Loucy (cell line): ENCODE results near the gene SLC19A3.
A peak's percentile ranks its signal among the peaks of the same experiment; 100 is the strongest.
"Not testable (repeated sequence)": the region's sequence is repeated elsewhere in the genome, so short reads cannot be mapped to it uniquely, and the experiment has no call there.

ENCODE experiments used
- H2AFZ ChIP-seq: fragments of 200-600 bp; sonication (generic); 2 replicates; pipeline ENCODE4 v1.6.0; 2016; ENCODE audit warnings: antibody characterized with exemption, mild to moderate bottlenecking, low read length, moderate library complexity
- H3F3A ChIP-seq: fragments of 200-600 bp; 2 replicates; pipeline ENCODE4 v1.6.0; 2016; ENCODE audit warnings: antibody characterized with exemption, low read depth, mild to moderate bottlenecking
- H3K27me3 ChIP-seq: fragments of 200-600 bp; sonication (generic); 2 replicates; pipeline ENCODE4 v1.6.1; 2014; ENCODE audit warnings: low read length, mild to moderate bottlenecking; ENCODE audit not compliant: insufficient read depth, poor library complexity, severe bottlenecking
- H3K36me3 ChIP-seq: fragments of 200-600 bp; sonication (generic); 2 replicates; pipeline ENCODE4 v1.6.1; 2016; ENCODE audit warnings: low read length; ENCODE audit not compliant: insufficient read depth
- H3K4me1 ChIP-seq: fragments of 200-600 bp; sonication (generic); 2 replicates; pipeline ENCODE4 v1.5.1; 2014; ENCODE audit warnings: low read length, mild to moderate bottlenecking; ENCODE audit not compliant: insufficient read depth, poor library complexity, severe bottlenecking
- H3K4me2 ChIP-seq: fragments of 200-600 bp; sonication (generic); 2 replicates; pipeline ENCODE4 v1.6.0; 2014; ENCODE audit warnings: antibody characterized with exemption, low read length, low read depth, mild to moderate bottlenecking; ENCODE audit not compliant: poor library complexity, severe bottlenecking
- H3K4me3 ChIP-seq: fragments of 200-600 bp; sonication (generic); 2 replicates; pipeline ENCODE4 v1.5.1; 2014; ENCODE audit warnings: low read length, mild to moderate bottlenecking, mixed read lengths; ENCODE audit not compliant: poor library complexity, severe bottlenecking
- H3K79me2 ChIP-seq: fragments of 200-600 bp; sonication (generic); 2 replicates; pipeline ENCODE4 v1.6.1; 2014; ENCODE audit warnings: low read length; ENCODE audit not compliant: insufficient read depth
- H3K9ac ChIP-seq: fragments of 200-600 bp; sonication (generic); 2 replicates; pipeline ENCODE4 v1.6.0; 2014; ENCODE audit warnings: mild to moderate bottlenecking, low read depth, low read length, moderate library complexity; ENCODE audit not compliant: poor library complexity, severe bottlenecking
- H3K9me2 ChIP-seq: fragments of 200-600 bp; sonication (generic); replicated peaks from 2 replicates; pipeline ENCODE4 v1.6.1; 2016; ENCODE audit warnings: low read depth, low read length, mixed read lengths
- H3K9me3 ChIP-seq: fragments of 200-600 bp; sonication (generic); 2 replicates; pipeline ENCODE4 v1.6.1; 2014; ENCODE audit warnings: mild to moderate bottlenecking, antibody characterized with exemption, low read length, low read depth; ENCODE audit not compliant: insufficient read depth
- H4K20me1 ChIP-seq: fragments of 200-600 bp; sonication (generic); 2 replicates; pipeline ENCODE4 v1.6.0; 2014; ENCODE audit warnings: antibody characterized with exemption, low read length, mild to moderate bottlenecking; ENCODE audit not compliant: insufficient read depth, poor library complexity, severe bottlenecking
- CTCF ChIP-seq: fragments of 200-600 bp; sonication (generic); conservative IDR thresholded peaks from 2 replicates; pipeline ENCODE4 v1.5.1; 2014; ENCODE audit warnings: mild to moderate bottlenecking, antibody characterized with exemption, low read length
- EZH2phosphoT487 ChIP-seq: fragments of 200-600 bp; IDR thresholded peaks from 2 replicates; pipeline ENCODE4 v1.6.1; 2018; ENCODE audit warnings: antibody characterized with exemption, mild to moderate bottlenecking, moderate library complexity, borderline replicate concordance

SLC19A3 gene

GRCh38 chr2:227761740-227762476, 44.1 kb upstream of the SLC19A3 start:
- Histone ChIP-seq H3K9me2 (no peaks in the 10 kb centered on the region), H3K9ac (no peak overlapping the region), H3K9me3 (no peaks in the 10 kb centered on the region), H3F3A (no peaks in the 10 kb centered on the region), H3K79me2 (no peaks in the 10 kb centered on the region), H3K4me2 (no peak overlapping the region), H3K4me3 (no peak overlapping the region), H4K20me1 (no peaks in the 10 kb centered on the region), H3K4me1 (no peaks in the 10 kb centered on the region), H2AFZ (no peak overlapping the region; the same call in 1 of the 2 replicates), H3K27me3 (no peaks in the 10 kb centered on the region), H3K36me3 (no peaks in the 10 kb centered on the region)
- no peak for TF ChIP-seq EZH2phosphoT487
- no peak for TF ChIP-seq CTCF

DNA sequence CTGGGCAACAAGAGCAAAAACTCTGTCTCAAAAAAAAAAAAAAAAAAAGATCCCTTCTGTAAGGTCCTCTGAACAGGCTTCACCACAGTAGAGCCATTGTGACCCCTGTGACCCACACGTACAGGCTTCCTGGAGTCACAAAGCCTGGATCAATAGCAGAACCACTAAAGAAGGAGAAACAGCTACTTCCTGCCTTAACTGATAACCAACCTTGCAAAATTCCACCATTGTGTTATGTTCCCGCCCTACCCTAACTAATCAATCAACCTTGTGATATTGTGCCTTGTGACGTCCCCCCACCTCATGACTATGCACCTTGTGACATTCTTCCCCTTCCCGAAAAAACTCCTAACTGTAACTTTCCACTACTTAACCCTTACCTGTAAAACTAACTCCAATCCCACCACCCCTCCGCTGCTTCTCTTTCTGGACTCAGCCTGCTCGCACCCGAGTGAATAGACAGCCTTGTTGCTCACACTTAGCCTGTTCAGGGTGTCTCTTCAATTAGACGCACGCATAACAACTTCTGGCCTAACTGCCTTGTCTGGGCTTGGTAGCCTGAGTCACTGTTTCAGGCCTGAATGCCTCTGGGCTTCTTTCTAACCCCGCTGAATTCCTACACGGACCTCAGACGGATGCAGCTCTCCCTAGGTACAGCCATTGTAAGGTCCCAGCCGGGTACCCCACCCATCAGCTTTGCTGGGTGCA, 41.7 kb upstream of the SLC19A3 start:
- no peak overlapping the region for H3K4me2 ChIP-seq
- H3K36me3 ChIP-seq, result no peaks in the 10 kb centered on the region
- no peak overlapping the region for H3K4me3 ChIP-seq
- no peaks in the 10 kb centered on the region for H3K27me3 ChIP-seq
- no peak for TF ChIP-seq EZH2phosphoT487
- no peak for TF ChIP-seq CTCF
- no peaks in the 10 kb centered on the region for H3K9me2 ChIP-seq
- no peaks in the 10 kb centered on the region for H4K20me1 ChIP-seq
- no peaks in the 10 kb centered on the region for H3F3A ChIP-seq
- no peak overlapping the region for H2AFZ ChIP-seq
- no peaks in the 10 kb centered on the region for H3K4me1 ChIP-seq
- H3K79me2 ChIP-seq, result no peaks in the 10 kb centered on the region
- H3K9me3 ChIP-seq, result no peaks in the 10 kb centered on the region
- no peak overlapping the region for H3K9ac ChIP-seq

GRCh38 chr2:227756261-227756660, 38.4 kb upstream of the SLC19A3 start:
- H4K20me1 ChIP-seq, H3K4me2 ChIP-seq, H2AFZ ChIP-seq, H3K4me3 ChIP-seq, H3K79me2 ChIP-seq, H3K9me2 ChIP-seq, H3F3A ChIP-seq, H3K36me3 ChIP-seq, H3K4me1 ChIP-seq, H3K9me3 ChIP-seq, H3K9ac ChIP-seq, H3K27me3 ChIP-seq: not testable (repeated sequence)

GRCh38 chr2:227748079-227748478, 30.3 kb upstream of the SLC19A3 start:
- Histone ChIP-seq H3K4me3 (no peak overlapping the region), H3K27me3 (no peaks in the 10 kb centered on the region), H2AFZ (no peak overlapping the region), H3K79me2 (no peaks in the 10 kb centered on the region), H3K4me2 (no peak overlapping the region), H3K9ac (no peak overlapping the region), H3K4me1 (no peaks in the 10 kb centered on the region), H4K20me1 (no peaks in the 10 kb centered on the region), H3K9me2 (no peaks in the 10 kb centered on the region), H3K36me3 (no peaks in the 10 kb centered on the region), H3F3A (no peaks in the 10 kb centered on the region), H3K9me3 (no peaks in the 10 kb centered on the region)
- peak; percentile 36; the same call in 1 of the 2 replicates for TF ChIP-seq CTCF
- no peak for TF ChIP-seq EZH2phosphoT487
